ENCODE results near the gene P2RY11.

GRCh38 chr19:10109528-10109927 lies 2.0 kb upstream of the P2RY11 start:
- TF ChIP-seq HNF4G (IDR thresholded peaks at IDR 0.05) (no peak), REST (IDR thresholded peaks at IDR 0.05) (no peak), CTCF (IDR thresholded peaks at IDR 0.05; ENCODE audit: low read depth, low read length, missing input control) (no peak), MAX (IDR thresholded peaks at IDR 0.05) (no peak), TAF1 (conservative IDR thresholded peaks at IDR 0.05) (no peak), YY1 (IDR thresholded peaks at IDR 0.05) (no peak), SP1 (IDR thresholded peaks at IDR 0.05) (no peak), EGR1 (IDR thresholded peaks at IDR 0.05; ENCODE audit: low read depth in 2 of 2) (no peak)

All from liver (tissue), 3 donors.